Right lung (tissue), 5 donors: ENCODE data around the gene INMT. TPM values are rescaled to one million over a fixed set of nuclear protein-coding genes. Genes with fewer than 3 reads are reported as not detected.

Experiments
- DNase-seq, 2 donors: peaks; one replicate each; pipeline ENCODE4 v3.0.0-alpha.2; 2013
- polyA plus RNA-seq, 5 donors: library from polyadenylated mRNA; unstranded; fragments of 120-200 nt; gene quantifications; one replicate each; pipeline versions ENCODE4 v1.2.1 to v1.2.3, GENCODE V29; 2013; ENCODE audit warnings: inconsistent platforms in 1 of 5, low replicate concordance in 1 of 5; ENCODE audit not compliant: insufficient read length in 5 of 5, insufficient read depth in 1 of 5

INMT gene
- polyA plus RNA-seq, 5 donors = 11.7 to 31.2 (median 15.2) TPM

DNA sequence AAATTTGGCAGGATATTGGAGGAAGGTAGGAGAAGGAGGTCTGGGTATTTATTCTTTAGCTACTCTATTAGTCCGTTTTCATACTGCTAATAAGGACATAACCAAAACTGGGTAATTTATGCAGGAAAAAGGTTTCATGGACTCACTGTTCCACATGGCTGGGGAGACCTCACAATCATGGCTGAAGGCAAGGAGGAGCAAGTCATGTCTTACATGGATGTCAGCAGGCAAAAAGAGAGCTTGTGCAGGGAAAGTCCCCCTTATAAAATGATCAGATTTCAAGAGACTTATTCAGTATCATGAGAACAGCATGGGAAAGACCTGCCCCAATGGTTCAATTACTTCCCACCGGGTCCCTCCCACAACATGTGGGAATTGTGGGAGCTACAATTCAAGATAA lies 1.9 kb upstream of the INMT start:
- no peak for DNase-seq

- DNase-seq = peak; percentile 80 to 82
Measured at GRCh38 chr7:30750683-30751650, 968 bp upstream of the INMT start.

GRCh38 chr7:30752484-30752883 lies 549 bp downstream of the INMT start:
- no peak for DNase-seq

DNA sequence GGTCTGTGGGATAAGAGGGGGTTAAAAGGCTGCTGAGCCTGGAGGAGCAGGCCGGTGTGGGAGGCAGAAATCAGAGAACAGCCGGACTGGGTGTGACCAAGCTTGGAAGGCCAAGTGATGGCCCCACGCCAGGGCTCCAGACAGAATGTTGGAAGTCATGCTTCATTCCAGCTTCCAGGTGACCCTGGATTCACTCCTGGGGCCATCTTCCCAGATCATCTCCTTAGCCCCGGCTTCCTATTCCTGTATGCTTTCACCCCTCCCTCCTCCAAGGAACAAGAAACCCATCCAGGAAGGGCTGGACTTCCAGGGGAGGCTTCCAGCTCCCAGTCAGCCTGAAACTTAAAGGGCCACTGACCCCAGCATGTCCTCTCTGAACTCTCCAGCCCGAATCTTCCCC lies 1.0 kb downstream of the INMT start:
- peak in 1 of 2 donors; percentile 67 for DNase-seq

- DNase-seq = no peak
Measured at GRCh38 chr7:30754315-30754877, 2.5 kb downstream of the INMT start.

DNA sequence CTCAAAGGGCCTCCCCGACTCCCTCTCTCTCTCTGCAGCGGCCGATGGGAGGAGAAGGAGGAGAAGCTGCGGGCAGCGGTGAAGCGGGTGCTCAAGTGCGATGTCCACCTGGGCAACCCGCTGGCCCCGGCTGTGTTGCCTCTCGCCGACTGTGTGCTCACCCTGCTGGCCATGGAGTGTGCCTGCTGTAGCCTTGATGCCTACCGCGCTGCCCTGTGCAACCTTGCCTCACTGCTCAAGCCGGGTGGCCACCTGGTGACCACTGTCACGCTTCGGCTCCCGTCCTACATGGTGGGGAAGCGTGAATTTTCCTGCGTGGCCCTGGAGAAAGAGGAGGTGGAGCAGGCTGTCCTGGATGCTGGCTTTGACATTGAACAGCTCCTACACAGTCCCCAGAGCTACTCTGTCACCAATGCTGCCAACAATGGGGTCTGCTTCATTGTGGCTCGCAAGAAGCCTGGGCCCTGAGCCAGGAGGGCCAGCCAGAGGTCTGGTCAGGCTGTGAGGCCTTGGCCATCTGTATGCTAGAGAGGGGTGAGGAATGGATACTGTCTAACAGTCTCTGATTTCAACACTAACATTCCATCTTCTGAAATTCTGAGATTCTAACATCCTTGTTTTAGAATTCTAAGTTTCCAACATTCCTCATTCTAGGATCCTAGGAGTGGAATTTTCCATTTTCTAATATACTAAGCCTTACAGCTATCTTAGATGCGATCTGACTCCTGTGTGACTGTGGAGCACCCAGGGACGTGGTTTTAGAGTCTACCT lies 3.6 kb downstream of the INMT start:
- DNase-seq = peak; percentile 82 to 87

DNA sequence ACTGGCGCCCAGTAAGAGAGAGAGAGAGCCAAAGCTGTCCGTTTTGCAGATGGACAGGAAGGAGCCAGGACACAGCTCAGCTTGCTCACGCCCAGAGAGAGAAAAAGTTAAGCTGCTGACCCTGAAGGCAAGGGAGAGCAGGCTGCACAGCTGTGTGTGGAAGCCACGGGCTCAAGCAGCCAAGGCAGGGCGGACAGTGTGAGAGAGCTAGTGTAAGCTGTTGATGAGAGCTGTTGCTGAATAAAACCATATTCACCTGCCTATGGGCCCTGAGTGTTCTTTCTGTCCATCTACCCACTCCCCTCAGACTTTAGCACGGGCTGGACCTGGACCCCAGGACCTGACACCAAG lies 5.4 kb downstream of the INMT start:
- DNase-seq = no peak

DNA sequence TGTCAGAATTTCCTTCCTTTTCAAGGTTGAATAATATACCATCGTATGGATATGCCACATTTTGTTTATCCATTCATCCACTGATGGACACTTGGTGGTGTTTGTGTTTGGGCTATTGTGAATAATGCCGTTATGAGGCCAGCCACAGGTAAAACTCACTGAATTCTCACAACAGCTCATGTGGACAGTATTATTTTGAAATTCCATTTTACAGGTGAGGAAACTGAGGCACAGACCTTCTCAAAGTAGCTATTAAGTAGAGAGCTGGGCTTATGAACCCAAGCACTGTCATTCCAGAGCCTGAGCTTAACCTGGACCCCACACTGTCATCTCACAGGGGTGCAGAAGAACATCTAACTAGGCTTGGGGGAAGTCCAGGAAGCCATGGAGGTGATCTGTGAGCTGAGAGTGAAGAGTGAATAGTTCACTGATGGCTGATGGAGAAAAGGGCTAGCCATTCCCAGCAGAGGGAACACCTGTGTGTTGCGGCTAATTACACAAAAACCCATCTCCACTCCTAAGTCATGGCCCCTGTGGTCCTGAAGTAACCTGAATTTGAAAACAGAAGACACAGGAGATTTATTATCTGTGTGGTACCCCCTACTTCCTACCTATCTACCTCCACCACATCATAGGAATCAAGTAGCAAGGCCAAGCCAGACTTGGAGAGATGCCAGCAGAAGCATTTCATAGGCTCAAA lies 8.7 kb downstream of the INMT start:
- DNase-seq = no peak

GRCh38 chr7:30761214-30762156 lies 9.6 kb downstream of the INMT start:
- no peak for DNase-seq

GRCh38 chr7:30764030-30764975 lies 12.4 kb downstream of the INMT start:
- peak; percentile 84 to 85 for DNase-seq

DNA sequence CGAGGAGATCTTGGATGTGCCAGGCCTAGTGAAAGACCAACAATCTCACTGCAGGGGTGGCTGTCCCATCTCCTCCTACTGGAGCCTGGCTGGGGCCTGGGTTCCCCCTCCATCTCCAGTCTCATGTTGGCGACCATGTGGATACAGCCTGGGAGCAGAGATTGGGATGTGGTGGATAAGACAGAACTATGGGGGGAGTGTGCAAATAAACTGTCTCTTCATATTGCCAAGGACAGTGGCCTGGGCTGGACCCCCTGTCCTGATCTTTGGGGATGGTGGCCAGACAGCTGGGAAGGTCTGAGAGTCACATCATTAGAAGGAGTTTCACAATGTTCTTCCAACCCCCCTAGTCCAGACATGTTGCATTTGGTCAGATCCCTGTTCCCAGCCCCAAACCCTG lies 13.5 kb downstream of the INMT start:
- peak; percentile 87 to 89 for DNase-seq

- DNase-seq = no peak
Measured at GRCh38 chr7:30770845-30771173, 18.9 kb downstream of the INMT start.

- peak; percentile 70 to 79 for DNase-seq
Measured at GRCh38 chr7:30771174-30771879, 19.4 kb downstream of the INMT start, which contains the start of gene MINDY4. Gene MINDY4 (plus strand): TSS chr7:30771417. CDS start chr7:30771494, 77 bp downstream.

DNA sequence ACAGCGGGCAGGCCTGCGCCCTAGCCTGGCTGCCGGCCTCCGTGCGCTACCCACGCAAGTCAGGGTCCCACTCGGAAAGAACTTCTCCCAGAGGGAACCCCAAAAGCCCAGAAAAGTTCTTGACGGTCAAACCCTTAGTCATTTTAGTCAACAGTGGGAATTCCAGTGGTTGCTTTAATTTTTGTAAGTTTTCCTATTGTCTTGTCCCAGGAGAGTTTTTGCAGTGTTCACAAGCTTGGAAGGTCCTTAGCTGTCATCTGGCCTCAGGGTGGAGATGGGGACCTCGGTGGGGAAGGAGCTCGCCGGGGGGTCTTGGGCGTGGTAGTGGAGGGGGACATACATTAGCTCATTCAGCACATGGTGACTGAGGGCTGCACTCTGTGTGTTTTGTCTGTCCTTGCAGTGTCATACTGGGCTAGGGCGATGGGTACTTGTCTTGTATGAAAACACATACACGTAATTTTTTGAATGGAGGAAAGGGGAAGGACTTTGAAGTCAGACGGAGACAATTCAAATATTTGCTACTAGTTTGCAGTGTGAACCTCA lies 20.0 kb downstream of the INMT start:
- no peak for DNase-seq

GRCh38 chr7:30772984-30773383 lies 21.0 kb downstream of the INMT start:
- no peak for DNase-seq

GRCh38 chr7:30775992-30776391 lies 24.1 kb downstream of the INMT start:
- DNase-seq = no peak

GRCh38 chr7:30776971-30777370 lies 25.0 kb downstream of the INMT start:
- no peak for DNase-seq

DNA sequence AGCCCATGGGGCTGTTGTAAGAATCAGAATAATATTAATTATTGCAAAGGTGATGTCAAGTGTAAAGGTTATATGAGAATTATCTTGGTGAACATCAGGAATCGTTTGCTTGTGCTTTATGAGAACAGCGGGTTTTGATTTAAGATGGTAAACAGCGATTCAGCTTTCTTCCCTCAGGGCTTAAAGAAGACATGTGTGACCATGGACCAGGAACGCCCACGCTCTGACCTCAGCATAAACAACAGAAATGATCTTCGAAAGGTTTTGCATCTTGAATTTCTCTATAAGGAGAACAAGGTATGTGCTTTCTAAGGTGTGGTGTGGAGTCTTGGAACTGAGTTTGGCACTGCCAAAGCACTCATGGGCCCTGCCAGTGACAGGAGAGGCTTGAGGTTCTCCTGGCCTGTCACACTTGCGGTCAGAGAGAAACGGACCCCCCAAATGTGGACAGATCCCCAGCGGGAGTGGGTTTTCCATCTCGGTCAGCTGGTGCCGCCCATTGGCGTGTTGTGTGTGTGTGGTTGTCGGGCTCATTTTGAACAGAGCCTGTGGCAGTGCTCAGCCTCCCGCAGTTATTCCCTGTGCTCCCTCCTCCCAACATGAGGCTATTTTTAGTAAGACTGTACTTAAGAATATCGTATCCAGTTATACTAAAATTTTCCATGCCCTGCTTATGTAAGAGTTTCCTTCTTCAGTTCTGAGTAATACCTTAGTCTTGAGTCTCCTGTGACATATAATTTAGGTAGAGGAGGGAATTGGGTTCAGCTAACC lies 26.5 kb downstream of the INMT start:
- no peak for DNase-seq
